ENCODE results near the gene GBP2.
"Not testable (repeated sequence)": the region's sequence is repeated elsewhere in the genome, so short reads cannot be mapped to it uniquely, and the experiment has no call there.

Gene GBP2

DNA sequence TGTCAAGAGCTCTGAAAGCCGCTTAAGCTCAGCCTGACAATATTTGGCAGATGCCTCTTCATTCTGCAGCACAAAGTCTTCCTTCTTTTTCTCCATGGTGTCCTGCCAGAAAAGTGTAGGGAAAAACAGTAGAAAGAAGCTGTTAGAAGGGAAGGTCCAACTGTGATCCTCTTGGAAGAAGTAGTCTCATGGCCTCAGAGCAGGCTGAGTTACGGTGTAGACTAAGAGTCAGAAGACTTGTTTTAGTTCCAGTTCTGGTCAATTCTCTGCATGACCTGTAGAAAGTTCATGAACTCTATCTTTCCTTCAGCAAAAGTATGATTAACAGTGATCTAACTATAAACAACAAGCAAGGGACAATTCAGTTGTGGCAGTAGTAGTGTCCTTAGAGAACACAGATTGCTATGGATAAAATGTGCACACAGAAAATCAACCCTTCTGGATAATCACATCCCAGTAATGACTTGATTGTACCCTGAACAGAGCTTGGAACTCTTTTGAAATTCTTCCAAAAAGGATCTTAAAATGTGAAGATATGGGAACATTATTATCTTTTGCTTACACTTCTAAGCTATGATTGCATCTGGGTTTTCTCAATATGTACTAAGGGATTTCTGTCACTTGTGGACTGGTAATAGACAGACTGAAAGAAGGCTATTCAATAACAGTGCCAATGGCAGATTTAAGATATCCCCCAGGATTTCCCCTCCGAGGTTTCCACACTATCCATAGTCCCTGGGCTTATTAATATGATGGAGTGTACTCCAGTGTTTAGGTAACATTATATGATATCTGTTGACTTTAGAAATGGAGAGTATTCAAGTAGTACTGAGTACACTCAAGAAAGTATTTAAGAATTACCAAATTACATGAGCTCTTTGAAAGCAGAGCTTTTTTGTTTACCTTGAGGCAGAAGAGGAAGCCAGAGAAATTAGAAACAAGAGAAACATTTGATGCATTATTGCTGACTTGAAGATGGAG, 22.1 kb upstream of the GBP2 start:
- Mint-ChIP-seq H3K9me3 (no peaks in the 10 kb centered on the region), H3K4me1 (ENCODE audit: low read depth in 2 of 2) (peaks cover 4 to 6% of the 10 kb centered on the region in 2 donors), H3K27me3 (peaks cover 0 to 9% of the 10 kb centered on the region in 2 donors), H3K4me3 (no peak overlapping the region), H3K27ac (no peak overlapping the region), H3K36me3 (ENCODE audit: insufficient read depth) (no peaks in the 10 kb centered on the region)
- ATAC-seq (replicated peaks) (no peak), DNase-seq (no peak)

DNA sequence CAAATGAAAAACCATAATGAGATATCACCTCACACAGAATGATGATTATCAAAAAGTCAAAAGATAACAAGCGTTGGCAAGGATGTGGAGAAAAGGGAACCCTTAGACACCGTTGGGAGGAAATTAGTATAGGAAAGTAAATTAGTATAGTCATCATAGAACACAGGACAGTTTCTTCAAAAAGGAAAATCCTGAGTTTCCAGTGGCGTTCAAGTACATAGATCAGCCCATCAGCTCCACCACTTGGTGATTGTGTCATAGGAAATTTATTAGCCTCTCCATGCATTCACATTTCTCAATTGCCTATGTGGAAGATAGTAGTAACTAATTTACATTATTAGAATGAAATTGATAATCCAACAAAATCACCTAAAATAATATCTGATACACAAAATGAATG, 20.8 kb upstream of the GBP2 start:
- DNase-seq, result no peak
- no peak overlapping the region for H3K4me3 Mint-ChIP-seq
- H3K4me1 Mint-ChIP-seq (ENCODE audit: low read depth in 2 of 2), result peaks cover 4 to 6% of the 10 kb centered on the region in 2 donors
- H3K36me3 Mint-ChIP-seq (ENCODE audit: insufficient read depth), result no peaks in the 10 kb centered on the region
- no peak overlapping the region for H3K27ac Mint-ChIP-seq
- H3K9me3 Mint-ChIP-seq, result no peaks in the 10 kb centered on the region
- no peak for ATAC-seq (replicated peaks)
- H3K27me3 Mint-ChIP-seq, result peaks cover 0 to 9% of the 10 kb centered on the region in 2 donors

DNA sequence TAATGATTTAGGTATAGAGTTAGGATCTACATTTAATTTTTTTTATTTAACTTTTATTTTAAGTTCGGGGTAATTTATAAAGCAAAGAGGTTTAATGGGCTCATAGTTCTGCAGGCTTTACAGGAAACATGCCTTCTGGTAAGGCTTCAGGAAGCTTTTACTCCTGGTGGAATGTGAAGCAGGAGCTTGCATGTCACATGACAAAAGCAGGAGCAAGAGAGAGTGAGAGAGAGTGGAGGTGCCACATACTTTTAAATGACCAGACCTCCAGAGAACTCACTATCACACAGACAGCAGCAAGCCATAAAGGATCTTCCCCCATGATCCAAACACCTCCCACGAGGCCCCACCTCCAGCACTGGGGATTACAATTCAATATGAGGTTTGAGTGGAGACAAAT, 17.6 kb upstream of the GBP2 start:
- DNase-seq (no peak), ATAC-seq (replicated peaks) (no peak)
- peaks cover 6 to 11% of the 10 kb centered on the region in 2 donors for H3K4me1 Mint-ChIP-seq (ENCODE audit: low read depth in 2 of 2)
- no peak overlapping the region for H3K4me3 Mint-ChIP-seq
- H3K9me3 Mint-ChIP-seq, result no peaks in the 10 kb centered on the region
- H3K27ac Mint-ChIP-seq, result no peak overlapping the region
- peaks cover 0 to 9% of the 10 kb centered on the region in 2 donors for H3K27me3 Mint-ChIP-seq
- H3K36me3 Mint-ChIP-seq (ENCODE audit: insufficient read depth), result no peaks in the 10 kb centered on the region

DNA sequence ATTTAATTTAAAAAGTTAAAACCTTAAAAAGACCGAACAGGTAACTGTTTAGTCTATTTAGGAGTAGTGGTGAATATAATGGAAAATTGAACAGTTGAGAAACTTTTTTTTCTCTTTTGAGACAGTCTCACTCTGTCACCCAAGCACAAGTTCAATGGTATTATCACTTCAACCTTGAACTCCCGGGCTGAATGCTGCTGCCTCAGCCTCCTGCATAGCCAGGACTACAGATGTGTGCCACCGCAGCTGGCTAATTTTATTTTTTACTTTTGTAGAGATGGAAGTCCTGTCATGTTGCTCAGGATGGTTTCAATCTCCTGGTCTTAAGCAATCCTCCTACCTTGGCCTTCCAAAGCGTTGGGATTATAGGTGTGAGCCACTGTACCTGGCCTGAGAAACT, 16.2 kb upstream of the GBP2 start:
- no peaks in the 10 kb centered on the region for H3K9me3 Mint-ChIP-seq
- no peak overlapping the region for H3K27ac Mint-ChIP-seq
- H3K4me3 Mint-ChIP-seq, result no peak overlapping the region
- ATAC-seq (replicated peaks), result no peak
- no peaks in the 10 kb centered on the region for H3K36me3 Mint-ChIP-seq (ENCODE audit: insufficient read depth)
- DNase-seq, result no peak
- H3K4me1 Mint-ChIP-seq (ENCODE audit: low read depth in 2 of 2), result peaks cover 6 to 11% of the 10 kb centered on the region in 2 donors
- H3K27me3 Mint-ChIP-seq, result no peaks in the 10 kb centered on the region

DNA sequence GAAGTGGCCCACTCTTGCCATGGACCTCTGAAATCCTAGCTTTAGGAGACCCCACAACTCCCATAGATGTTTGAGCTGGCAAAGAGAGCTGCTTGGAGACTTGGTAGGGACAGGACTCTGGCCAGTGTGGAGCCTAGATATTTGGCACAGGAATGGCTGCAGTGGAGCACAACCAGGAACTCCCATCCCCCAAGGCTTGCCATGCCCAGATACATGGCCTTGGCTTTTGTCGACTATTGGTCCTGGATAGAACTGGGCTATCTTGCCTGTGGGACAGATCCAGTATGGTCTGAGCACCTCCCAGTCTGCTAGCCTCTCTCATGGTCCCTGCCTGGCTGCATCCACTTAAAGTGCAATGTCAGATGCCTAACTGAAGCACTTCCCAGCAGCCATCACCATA, 7.8 kb upstream of the GBP2 start:
- Mint-ChIP-seq H3K27me3 (no peaks in the 10 kb centered on the region), H3K9me3 (no peaks in the 10 kb centered on the region), H3K4me1 (ENCODE audit: low read depth in 2 of 2) (peaks cover 8 to 9% of the 10 kb centered on the region in 2 donors), H3K36me3 (ENCODE audit: insufficient read depth) (peaks cover 3% of the 10 kb centered on the region), H3K4me3 (no peak overlapping the region), H3K27ac (no peak overlapping the region)
- no peak for ATAC-seq (replicated peaks)
- DNase-seq, result no peak

DNA sequence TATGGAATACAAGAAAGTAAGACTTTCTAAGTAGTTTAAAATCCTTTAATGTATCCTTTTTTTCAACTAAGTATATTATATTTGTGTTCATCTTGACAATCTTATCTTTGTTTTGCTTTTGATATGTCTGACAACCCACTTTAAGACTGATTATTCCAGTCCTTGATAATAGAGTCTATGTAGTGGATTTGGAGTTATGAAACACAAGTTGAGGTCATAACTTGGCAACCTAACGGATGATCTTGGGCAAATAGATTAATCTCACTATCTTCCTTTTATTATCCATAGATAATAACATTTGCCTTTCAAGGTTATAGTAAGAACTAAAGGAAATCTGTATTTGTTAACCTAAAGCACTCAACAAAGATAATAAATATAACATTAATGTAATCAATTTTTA, 4.8 kb upstream of the GBP2 start:
- no peaks in the 10 kb centered on the region for H3K27me3 Mint-ChIP-seq
- H3K4me3 Mint-ChIP-seq, result no peak overlapping the region
- peaks cover 24% of the 10 kb centered on the region for H3K36me3 Mint-ChIP-seq (ENCODE audit: insufficient read depth)

DNA sequence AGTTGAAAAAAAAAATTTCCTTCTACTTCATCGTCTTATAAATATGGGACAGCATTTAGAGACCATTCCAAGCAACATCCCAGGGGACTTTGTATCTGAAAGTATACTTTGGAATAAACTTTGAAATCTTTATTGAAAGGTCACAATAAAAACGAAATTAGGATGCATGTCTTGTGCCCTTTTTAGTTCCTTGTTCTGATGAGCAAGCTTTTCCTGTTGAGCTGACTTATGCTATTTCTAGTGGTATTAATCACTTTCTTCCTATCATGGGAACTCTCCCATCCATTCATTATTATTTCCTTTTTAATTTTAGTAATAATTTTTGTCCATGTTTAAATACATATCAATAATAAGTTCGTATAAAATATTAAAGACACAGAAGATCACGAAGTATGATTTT, 4.0 kb upstream of the GBP2 start:
- Mint-ChIP-seq H3K36me3 (ENCODE audit: insufficient read depth) (peaks cover 24% of the 10 kb centered on the region), H3K4me3 (no peak overlapping the region), H3K27ac (no peak overlapping the region), H3K9me3 (no peaks in the 10 kb centered on the region), H3K27me3 (no peaks in the 10 kb centered on the region), H3K4me1 (ENCODE audit: low read depth in 2 of 2) (peaks cover 28 to 35% of the 10 kb centered on the region in 2 donors)
- no peak for DNase-seq
- no peak for ATAC-seq (replicated peaks)

More for the DNA sequence above, 4.8 kb upstream of the GBP2 start:
- H3K9me3 Mint-ChIP-seq, result no peaks in the 10 kb centered on the region
- ATAC-seq (replicated peaks) (no peak), DNase-seq (no peak)
- H3K27ac Mint-ChIP-seq, result no peak overlapping the region
- H3K4me1 Mint-ChIP-seq (ENCODE audit: low read depth in 2 of 2), result peaks cover 23 to 29% of the 10 kb centered on the region in 2 donors

- H3K4me3 Mint-ChIP-seq, result peak overlapping the region; percentile 90 to 100
- peak overlapping the region in 1 of 2 donors; percentile 95 for H3K27ac Mint-ChIP-seq
- H3K4me1 Mint-ChIP-seq (ENCODE audit: low read depth in 2 of 2), result peaks cover 38 to 54% of the 10 kb centered on the region in 2 donors
- ATAC-seq (replicated peaks); H3K27me3 Mint-ChIP-seq; H3K9me3 Mint-ChIP-seq; DNase-seq: not testable (repeated sequence)
- H3K36me3 Mint-ChIP-seq (ENCODE audit: insufficient read depth), result peaks cover 25% of the 10 kb centered on the region
Observed at GRCh38 chr1:89128003-89128458, 2.1 kb upstream of the GBP2 start.

- H3K4me1 Mint-ChIP-seq (ENCODE audit: low read depth in 2 of 2), result peaks cover 45 to 61% of the 10 kb centered on the region in 2 donors
- not testable (repeated sequence) for H3K9me3 Mint-ChIP-seq, H3K27me3 Mint-ChIP-seq
- peak overlapping the region; percentile 90 to 100 for H3K4me3 Mint-ChIP-seq
- peak; percentile 64 to 72 (median 64) for DNase-seq
- ATAC-seq (replicated peaks), result peak; percentile 30
- H3K27ac Mint-ChIP-seq, result peak overlapping the region; percentile 95 to 99
- peaks cover 36% of the 10 kb centered on the region for H3K36me3 Mint-ChIP-seq (ENCODE audit: insufficient read depth)
Observed at GRCh38 chr1:89126602-89127565, 970 bp upstream of the GBP2 start.

- peak; percentile 12 for ATAC-seq (replicated peaks)
- Mint-ChIP-seq H3K9me3 (no peaks in the 10 kb centered on the region), H3K27me3 (no peaks in the 10 kb centered on the region), H3K27ac (peak overlapping the region; percentile 95 to 99), H3K4me3 (peak overlapping the region; percentile 90 to 100), H3K4me1 (ENCODE audit: low read depth in 2 of 2) (peaks cover 49 to 61% of the 10 kb centered on the region in 2 donors), H3K36me3 (ENCODE audit: insufficient read depth) (peaks cover 49% of the 10 kb centered on the region)
- no peak for DNase-seq
Observed at GRCh38 chr1:89125240-89125912, 538 bp downstream of the GBP2 start.

DNA sequence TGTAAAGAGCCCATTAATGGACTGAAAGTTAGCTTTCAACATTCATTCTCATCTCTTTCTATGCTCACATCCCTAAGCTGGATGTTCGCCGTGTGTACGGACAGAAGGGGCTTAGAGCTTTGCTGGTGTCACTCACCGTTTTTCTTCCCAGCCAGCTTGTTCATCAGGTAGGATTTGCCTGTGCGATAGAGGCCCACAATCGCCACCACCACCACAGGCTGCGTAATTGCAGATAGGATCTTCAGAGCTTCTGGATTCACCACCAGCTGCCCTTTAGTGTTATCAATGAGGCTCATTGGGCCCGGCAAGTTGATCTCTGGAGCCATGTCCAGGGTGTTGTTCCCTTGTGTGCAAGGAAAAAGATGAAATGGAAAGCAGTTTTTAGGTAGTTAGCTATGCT, 4.3 kb downstream of the GBP2 start:
- Mint-ChIP-seq H3K27me3 (no peaks in the 10 kb centered on the region), H3K9me3 (no peaks in the 10 kb centered on the region)

DNA sequence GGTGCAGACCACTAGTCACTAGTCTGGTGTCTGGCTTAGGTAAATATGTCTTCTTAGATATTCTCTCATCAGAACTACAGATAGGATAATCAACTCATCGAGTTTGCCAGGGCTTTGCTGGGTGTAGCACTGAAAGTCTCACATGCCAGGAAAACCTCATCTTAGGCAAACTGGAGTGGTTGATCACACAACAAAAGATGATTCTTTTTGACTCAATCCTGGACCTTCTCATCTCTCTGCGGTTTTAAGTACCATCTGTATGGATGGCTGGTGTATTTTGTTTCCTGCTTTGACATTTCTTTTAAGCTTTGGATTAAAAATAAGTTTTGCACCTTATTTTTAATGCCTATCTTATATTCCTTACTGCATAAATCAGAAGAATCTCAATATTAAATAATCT, 11.3 kb downstream of the GBP2 start:
- H3K27me3 Mint-ChIP-seq, result no peaks in the 10 kb centered on the region
- no peaks in the 10 kb centered on the region for H3K9me3 Mint-ChIP-seq
- peaks cover 18 to 41% of the 10 kb centered on the region in 2 donors for H3K4me1 Mint-ChIP-seq (ENCODE audit: low read depth in 2 of 2)
- no peak for DNase-seq
- ATAC-seq (replicated peaks), result no peak
- no peak overlapping the region for H3K4me3 Mint-ChIP-seq
- H3K27ac Mint-ChIP-seq, result peak overlapping the region; percentile 77 to 83
- H3K36me3 Mint-ChIP-seq (ENCODE audit: insufficient read depth), result no peaks in the 10 kb centered on the region

More for the DNA sequence above, 4.3 kb downstream of the GBP2 start:
- Mint-ChIP-seq H3K4me1 (ENCODE audit: low read depth in 2 of 2) (peaks cover 35 to 44% of the 10 kb centered on the region in 2 donors), H3K4me3 (no peak overlapping the region), H3K27ac (peak overlapping the region; percentile 95 to 99), H3K36me3 (ENCODE audit: insufficient read depth) (peaks cover 30% of the 10 kb centered on the region)
- DNase-seq (no peak), ATAC-seq (replicated peaks) (no peak)

Measured in effector memory CD8-positive, alpha-beta T cell (primary cell).